Measurements from ENCODE around the gene RELN. TPM values are rescaled to one million over a fixed set of nuclear protein-coding genes. Genes with fewer than 3 reads are reported as not detected.

RELN gene
- total and polyA plus RNA-seq, 10 of the 15 experiments (the other 5 are each of a cell fraction or from before 2014, with no cell fraction given): 0.11 to 0.21 TPM; not detected in 8

DNA sequence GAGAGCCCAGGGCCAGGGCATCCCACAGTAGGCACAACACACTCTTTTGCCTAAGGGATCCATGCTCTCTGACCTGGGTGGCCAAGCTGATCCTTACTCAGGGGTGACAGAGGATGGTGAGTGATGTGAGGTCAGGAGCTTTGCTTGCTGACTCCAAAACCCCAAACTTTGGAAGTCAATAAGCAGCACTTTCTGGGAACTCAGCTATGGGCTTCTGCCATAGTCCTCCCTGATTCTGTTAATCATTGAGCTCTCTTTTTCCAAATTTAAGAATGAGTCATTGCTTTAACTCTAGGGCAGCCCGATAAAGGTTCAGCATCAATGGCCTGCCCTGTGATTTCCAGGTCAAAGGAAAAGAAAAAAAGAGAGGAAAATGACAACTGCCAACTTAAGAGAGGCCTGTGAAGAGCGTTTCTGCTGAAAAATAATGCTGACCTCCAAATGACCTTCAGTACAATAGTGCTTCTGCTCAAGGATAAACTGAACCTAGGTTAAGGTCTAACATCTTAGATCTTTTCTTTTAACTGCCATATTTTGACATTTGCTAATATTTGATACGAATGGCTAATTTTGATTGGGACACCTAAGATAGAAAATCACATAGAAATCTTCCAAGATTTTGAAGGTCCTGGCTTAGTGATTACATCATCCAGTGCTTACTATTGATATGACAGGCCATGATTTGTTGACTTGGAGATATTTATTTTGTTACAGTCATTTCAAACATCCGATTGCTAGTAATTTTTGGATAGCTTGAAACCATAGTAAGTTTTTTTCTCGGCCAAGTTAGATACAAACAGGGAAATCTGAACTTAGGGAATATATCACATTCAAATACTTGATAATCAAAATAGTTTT lies 20.8 kb upstream of the RELN start (continued):
- TF ChIP-seq ATF2 (IDR thresholded peaks at IDR 0.05; ENCODE audit: low read length) (no peak), FOXK2 (IDR thresholded peaks at IDR 0.05) (no peak), CBX3 (IDR thresholded peaks at IDR 0.05; ENCODE audit: borderline replicate concordance, low read depth) (no peak), WRNIP1 (IDR thresholded peaks at IDR 0.05; ENCODE audit: borderline replicate concordance, low read depth, low read length) (no peak), IKZF1 (conservative IDR thresholded peaks at IDR 0.05) (no peak), LARP7 (IDR thresholded peaks at IDR 0.05) (no peak), SRF (IDR thresholded peaks at IDR 0.05; ENCODE audit: low read depth in 2 of 2, low read length in 2 of 2) (no peak), BMI1 (IDR thresholded peaks at IDR 0.05; ENCODE audit: borderline replicate concordance) (no peak), SUZ12 (IDR thresholded peaks at IDR 0.05; ENCODE audit: unreplicated experiment) (no peak), ZNF274 (IDR thresholded peaks at IDR 0.05; ENCODE audit: insufficient read depth, insufficient read length) (no peak), TAF1 (IDR thresholded peaks at IDR 0.05; ENCODE audit: borderline replicate concordance, low read depth, low read length) (no peak), POLR2AphosphoS5 (IDR thresholded peaks at IDR 0.05; ENCODE audit: low read length) (no peak), RELA (IDR thresholded peaks at IDR 0.05; ENCODE audit: borderline replicate concordance, partially characterized antibody) (no peak), TARDBP (IDR thresholded peaks at IDR 0.05; ENCODE audit: borderline replicate concordance) (no peak)

Measured in GM12878 (cell line).